Measurements from ENCODE around the gene LRP2.

GRCh38 chr2:169291517-169291916, 70.8 kb downstream of the LRP2 start:
- TF ChIP-seq CTCF (conservative IDR thresholded peaks at IDR 0.05; ENCODE audit: low read depth in 2 of 2): no peak
- TF ChIP-seq CREB1 (CRISPR knock-in tag; IDR thresholded peaks at IDR 0.05; ENCODE audit: low read depth): no peak
- no peak for TF ChIP-seq ZNF114 (CRISPR knock-in tag; IDR thresholded peaks at IDR 0.05)
- no peak for TF ChIP-seq POLR2AphosphoS5 (IDR thresholded peaks at IDR 0.05; ENCODE audit: low read depth)
- no peak for TF ChIP-seq NANOG (IDR thresholded peaks at IDR 0.05; ENCODE audit: borderline replicate concordance)
- TF ChIP-seq REST (IDR thresholded peaks at IDR 0.05; ENCODE audit: unreplicated experiment): no peak
- TF ChIP-seq EZH2 (IDR thresholded peaks at IDR 0.05; ENCODE audit: low read depth, unreplicated experiment): no peak

Measured in GM23338 (cell line).